Panc1 (cell line): Measurements from ENCODE around the gene PSMA2.

Source experiments
- SIN3A ChIP-seq: IDR thresholded peaks from 2 replicates; pipeline ENCODE4 v1.6.1; 2012; ENCODE audit warnings: low read depth, mild to moderate bottlenecking, low read length, moderate library complexity, borderline replicate concordance; ENCODE audit not compliant: insufficient read depth
- TF ChIP-seq, protein P1 (sequence below): fragments of 450-650 bp; IDR thresholded peaks from 2 replicates; pipeline ENCODE4 v1.5.1; 2017; ENCODE audit warnings: mild to moderate bottlenecking
- TF ChIP-seq, protein P2 (sequence below), 2 experiments: IDR thresholded peaks; 2 replicates each; pipeline ENCODE4 v1.6.1; 2011 to 2012; ENCODE audit warnings: low read depth in 2 of 2, control low read depth in 1 of 2, low read length in 1 of 2, mild to moderate bottlenecking in 1 of 2, moderate library complexity in 1 of 2; ENCODE audit not compliant: insufficient read depth in 1 of 2

DNA sequence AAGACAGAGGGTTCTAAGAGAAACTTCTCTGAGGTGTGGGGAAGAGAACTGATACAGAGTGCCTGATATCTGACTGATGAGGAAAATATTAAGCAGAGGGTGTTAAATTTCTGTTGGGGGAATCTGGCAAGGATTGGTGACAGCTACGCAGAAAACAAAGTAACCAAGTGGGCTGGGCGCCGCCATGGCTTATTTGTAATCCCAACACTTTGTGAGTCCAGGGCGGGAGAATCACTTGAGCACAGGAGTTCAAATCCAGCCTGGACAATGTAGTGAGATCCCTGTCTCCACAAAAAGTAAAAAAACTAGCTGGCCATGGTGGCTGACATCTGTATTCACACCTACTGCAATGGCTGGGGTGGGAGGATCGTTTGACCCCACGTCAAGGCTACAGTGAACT lies 18.0 kb downstream of the PSMA2 start:
- TF ChIP-seq, protein P1, sequence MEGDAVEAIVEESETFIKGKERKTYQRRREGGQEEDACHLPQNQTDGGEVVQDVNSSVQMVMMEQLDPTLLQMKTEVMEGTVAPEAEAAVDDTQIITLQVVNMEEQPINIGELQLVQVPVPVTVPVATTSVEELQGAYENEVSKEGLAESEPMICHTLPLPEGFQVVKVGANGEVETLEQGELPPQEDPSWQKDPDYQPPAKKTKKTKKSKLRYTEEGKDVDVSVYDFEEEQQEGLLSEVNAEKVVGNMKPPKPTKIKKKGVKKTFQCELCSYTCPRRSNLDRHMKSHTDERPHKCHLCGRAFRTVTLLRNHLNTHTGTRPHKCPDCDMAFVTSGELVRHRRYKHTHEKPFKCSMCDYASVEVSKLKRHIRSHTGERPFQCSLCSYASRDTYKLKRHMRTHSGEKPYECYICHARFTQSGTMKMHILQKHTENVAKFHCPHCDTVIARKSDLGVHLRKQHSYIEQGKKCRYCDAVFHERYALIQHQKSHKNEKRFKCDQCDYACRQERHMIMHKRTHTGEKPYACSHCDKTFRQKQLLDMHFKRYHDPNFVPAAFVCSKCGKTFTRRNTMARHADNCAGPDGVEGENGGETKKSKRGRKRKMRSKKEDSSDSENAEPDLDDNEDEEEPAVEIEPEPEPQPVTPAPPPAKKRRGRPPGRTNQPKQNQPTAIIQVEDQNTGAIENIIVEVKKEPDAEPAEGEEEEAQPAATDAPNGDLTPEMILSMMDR, result no peak
- no peak for TF ChIP-seq SIN3A
- TF ChIP-seq, protein P2, sequence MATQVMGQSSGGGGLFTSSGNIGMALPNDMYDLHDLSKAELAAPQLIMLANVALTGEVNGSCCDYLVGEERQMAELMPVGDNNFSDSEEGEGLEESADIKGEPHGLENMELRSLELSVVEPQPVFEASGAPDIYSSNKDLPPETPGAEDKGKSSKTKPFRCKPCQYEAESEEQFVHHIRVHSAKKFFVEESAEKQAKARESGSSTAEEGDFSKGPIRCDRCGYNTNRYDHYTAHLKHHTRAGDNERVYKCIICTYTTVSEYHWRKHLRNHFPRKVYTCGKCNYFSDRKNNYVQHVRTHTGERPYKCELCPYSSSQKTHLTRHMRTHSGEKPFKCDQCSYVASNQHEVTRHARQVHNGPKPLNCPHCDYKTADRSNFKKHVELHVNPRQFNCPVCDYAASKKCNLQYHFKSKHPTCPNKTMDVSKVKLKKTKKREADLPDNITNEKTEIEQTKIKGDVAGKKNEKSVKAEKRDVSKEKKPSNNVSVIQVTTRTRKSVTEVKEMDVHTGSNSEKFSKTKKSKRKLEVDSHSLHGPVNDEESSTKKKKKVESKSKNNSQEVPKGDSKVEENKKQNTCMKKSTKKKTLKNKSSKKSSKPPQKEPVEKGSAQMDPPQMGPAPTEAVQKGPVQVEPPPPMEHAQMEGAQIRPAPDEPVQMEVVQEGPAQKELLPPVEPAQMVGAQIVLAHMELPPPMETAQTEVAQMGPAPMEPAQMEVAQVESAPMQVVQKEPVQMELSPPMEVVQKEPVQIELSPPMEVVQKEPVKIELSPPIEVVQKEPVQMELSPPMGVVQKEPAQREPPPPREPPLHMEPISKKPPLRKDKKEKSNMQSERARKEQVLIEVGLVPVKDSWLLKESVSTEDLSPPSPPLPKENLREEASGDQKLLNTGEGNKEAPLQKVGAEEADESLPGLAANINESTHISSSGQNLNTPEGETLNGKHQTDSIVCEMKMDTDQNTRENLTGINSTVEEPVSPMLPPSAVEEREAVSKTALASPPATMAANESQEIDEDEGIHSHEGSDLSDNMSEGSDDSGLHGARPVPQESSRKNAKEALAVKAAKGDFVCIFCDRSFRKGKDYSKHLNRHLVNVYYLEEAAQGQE (IDR thresholded peaks at IDR 0.05; ENCODE audit: insufficient read depth in 1 of 2, low read depth in 2 of 2, low read length in 1 of 2), result no peak
